K562 (cell line): ENCODE measurements around the gene DUSP5. TPM values are rescaled to one million over a fixed set of nuclear protein-coding genes. Genes with fewer than 3 reads are reported as not detected.
A peak's percentile ranks its signal among the peaks of the same experiment; 100 is the strongest.

Experiments
- ATF7 ChIP-seq: fragments of 450-650 bp; IDR thresholded peaks from 2 replicates; pipeline ENCODE4 v1.7.1; 2014; ENCODE audit warnings: mild to moderate bottlenecking, moderate library complexity
- BACH1 ChIP-seq: fragments of 200-800 bp; sonication (Bioruptor generic); IDR thresholded peaks from 2 replicates; pipeline ENCODE4 v1.6.1; 2016; ENCODE audit warnings: missing genetic modification characterization, missing compliant biosample characterization
- BCOR ChIP-seq: fragments of 450-650 bp; IDR thresholded peaks from 2 replicates; pipeline ENCODE4 v1.6.1; 2016
- CCNT2 ChIP-seq: IDR thresholded peaks from 2 replicates; pipeline ENCODE4 v1.6.1; 2011; ENCODE audit warnings: borderline replicate concordance, low read depth, mild to moderate bottlenecking, moderate library complexity, mixed read lengths, low read length; ENCODE audit not compliant: insufficient read length; ENCODE audit errors: extremely low read depth
- ELF4 ChIP-seq: fragments of 450-650 bp; formaldehyde crosslinking; IDR thresholded peaks from 2 replicates; pipeline ENCODE4 v1.4.0; 2022; ENCODE audit warnings: missing genetic modification characterization
- FOXJ3 ChIP-seq: sonication (generic); formaldehyde crosslinking; IDR thresholded peaks from 2 replicates; pipeline ENCODE4 v1.4.0; 2020; ENCODE audit warnings: mild to moderate bottlenecking, missing genetic modification reagents
- GATAD2A ChIP-seq: fragments of 450-650 bp; IDR thresholded peaks from 2 replicates; pipeline ENCODE4 v1.6.1; 2017
- HDAC2 ChIP-seq: fragments of 450-650 bp; IDR thresholded peaks from 2 replicates; pipeline ENCODE4 v1.6.1; 2016; ENCODE audit warnings: mild to moderate bottlenecking
- JUN ChIP-seq, 2 experiments: sonication (generic) in 1 of 2; formaldehyde crosslinking in 1 of 2; IDR thresholded peaks; 2 replicates each; pipeline versions ENCODE4 v1.6.1 to v1.8.0; 2012 to 2022; ENCODE audit warnings: borderline replicate concordance in 2 of 2, mild to moderate bottlenecking in 2 of 2, improper control_type of control experiment in 1 of 2, low read depth in 1 of 2, low read length in 1 of 2, missing genetic modification reagents in 1 of 2
- KDM1A ChIP-seq, 2 experiments: fragments of 450-650 bp; IDR thresholded peaks; 2 replicates each; pipeline ENCODE4 v1.6.1; 2016; ENCODE audit warnings: mild to moderate bottlenecking in 2 of 2
- MAFG ChIP-seq: fragments of 450-650 bp; conservative IDR thresholded peaks from 2 replicates; pipeline ENCODE4 v1.6.1; 2016; ENCODE audit warnings: missing genetic modification characterization, missing compliant biosample characterization
- MAFK ChIP-seq: IDR thresholded peaks from 2 replicates; pipeline ENCODE4 v1.6.1; 2011; ENCODE audit warnings: low read length, improper control_type of control experiment
- MEF2D ChIP-seq: conservative IDR thresholded peaks from 2 replicates; pipeline ENCODE4 v1.6.1; 2016; ENCODE audit warnings: low read depth, missing genetic modification characterization, missing compliant biosample characterization
- MXD1 ChIP-seq: fragments of 250-450 bp; sonication (Bioruptor Pico); IDR thresholded peaks from 2 replicates; pipeline ENCODE4 v1.8.0; 2021; ENCODE audit warnings: borderline replicate concordance, mild to moderate bottlenecking, moderate library complexity; ENCODE audit not compliant: poor library complexity, severe bottlenecking
- NR2F6 ChIP-seq: fragments of 450-650 bp; formaldehyde crosslinking; IDR thresholded peaks from 2 replicates; pipeline ENCODE4 v1.4.0; 2020; ENCODE audit warnings: mild to moderate bottlenecking
- NR3C1 ChIP-seq: sonication (generic); formaldehyde crosslinking; IDR thresholded peaks from 2 replicates; pipeline ENCODE4 v1.8.1; 2022; ENCODE audit warnings: missing genetic modification reagents
- RCOR1 ChIP-seq, 2 experiments: IDR thresholded peaks; 2 replicates each; pipeline ENCODE4 v1.6.1; 2012; ENCODE audit warnings: low read depth in 2 of 2, low read length in 2 of 2, borderline replicate concordance in 1 of 2, improper control_type of control experiment in 1 of 2
- RNF2 ChIP-seq: sonication (generic); IDR thresholded peaks from 2 replicates; pipeline ENCODE4 v1.6.1; 2016
- STAG1 ChIP-seq: sonication (generic); formaldehyde crosslinking; IDR thresholded peaks from 2 replicates; pipeline ENCODE4 v1.5.0; 2020; ENCODE audit warnings: missing genetic modification reagents, borderline replicate concordance
- TEAD1 ChIP-seq, 2 experiments: fragments of 450-650 bp in 1 of 2; sonication (generic) in 1 of 2; formaldehyde crosslinking; IDR thresholded peaks; 2 replicates each; pipeline versions ENCODE4 v1.4.0 to v1.8.0; 2020 to 2022; ENCODE audit warnings: mild to moderate bottlenecking in 2 of 2, missing genetic modification reagents in 1 of 2
- WHSC1 ChIP-seq: IDR thresholded peaks from one replicate; pipeline ENCODE4 v1.6.1; 2012; ENCODE audit warnings: low read length, control low read depth, inconsistent platforms
- ZEB2 ChIP-seq: fragments of 450-650 bp; IDR thresholded peaks from 2 replicates; pipeline ENCODE4 v1.6.1; 2016
- ZKSCAN8 ChIP-seq: fragments of 200-800 bp; sonication (Bioruptor generic); IDR thresholded peaks from 2 replicates; pipeline ENCODE4 v1.6.1; 2016; ENCODE audit warnings: missing genetic modification characterization, missing compliant biosample characterization
- polyA plus RNA-seq, 8 experiments: library from polyadenylated mRNA; depleted of rRNA in 4 of 8; stranded (reverse) in 5 of 8; unstranded in 3 of 8; fragments of >200 nt; fragmentation: Nextera tagmentation in 2 of 8; fragmentation: Illumina TruSeq in 1 of 8; extraction: Ambion mirVana in 2 of 8; extraction: Trizol in 1 of 8; gene quantifications; 2 replicates each; pipeline versions ENCODE4 v1.2.1 to v1.2.3, GENCODE V29; 2011 to 2014; ENCODE audit warnings: inconsistent platforms in 1 of 8, missing spikeins in 1 of 8
- total RNA-seq, 7 experiments: library from RNA; depleted of rRNA in 6 of 7; stranded (reverse); fragments of >200 nt in 6 of 7; fragmentation: Illumina TruSeq in 2 of 7; extraction: Trizol in 2 of 7; gene quantifications; 2 replicates each; pipeline versions ENCODE4 v1.2.1 to v1.2.3, GENCODE V29; 2011 to 2021; ENCODE audit warnings: low replicate concordance in 1 of 7
- TF ChIP-seq, protein P1 (sequence below): sonication (generic); formaldehyde crosslinking; IDR thresholded peaks from 2 replicates; pipeline ENCODE4 v1.8.1; 2022; ENCODE audit warnings: missing genetic modification reagents
- TF ChIP-seq, protein P2 (sequence below): fragments of 450-650 bp; formaldehyde crosslinking; IDR thresholded peaks from 2 replicates; pipeline ENCODE4 v1.4.0; 2020; ENCODE audit warnings: mild to moderate bottlenecking, moderate library complexity

The DUSP5 gene
- total and polyA plus RNA-seq, 9 of the 15 experiments (the other 6 are each of a cell fraction or from before 2014, with no cell fraction given): 0.49 to 3.4 (median 2.0) TPM

DNA sequence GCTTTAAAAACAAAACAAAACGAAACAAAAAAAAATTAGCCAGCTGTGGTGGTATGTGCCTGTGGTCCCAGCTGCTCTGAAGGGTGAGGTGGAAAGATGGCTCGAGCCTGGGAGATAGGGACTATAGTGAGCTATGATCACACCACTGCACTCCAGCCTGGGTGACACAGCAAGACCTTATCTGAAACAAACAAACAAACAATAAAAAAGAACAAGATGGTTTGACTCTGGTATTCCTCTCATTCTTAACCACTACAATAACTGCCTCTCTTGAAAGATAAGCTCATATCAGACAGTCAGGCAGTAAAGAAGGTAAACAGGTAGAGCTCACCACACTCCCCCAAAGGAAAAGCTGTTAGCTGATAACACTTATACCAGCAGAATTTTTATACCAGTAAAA lies 14.1 kb upstream of the DUSP5 start (continued):
- TF ChIP-seq RCOR1 (IDR thresholded peaks at IDR 0.05; ENCODE audit: borderline replicate concordance in 1 of 2, low read depth in 2 of 2, low read length in 2 of 2) (peak in 1 of 2 experiments; percentile 73; a peak in 2 of 4 replicates), FOXJ3 (no peak), TEAD1 (CRISPR knock-in tag; IDR thresholded peaks at IDR 0.05) (peak in 1 of 2 experiments; percentile 48; a peak in 1 of 4 replicates), MAFK (peak; percentile 70), CCNT2 (peak; percentile 45), MEF2D (tag) (0 out of 2 replicates have a peak, but pooled peaks have one; percentile 45), KDM1A (IDR thresholded peaks at IDR 0.05) (peak; percentile 73 to 81), ATF7 (peak; percentile 67), BACH1 (tag) (peak; percentile 59), BCOR (peak; percentile 74), RNF2 (no peak), NR3C1 (CRISPR knock-in tag) (no peak), HDAC2 (peak; percentile 84), NR2F6 (CRISPR knock-in tag) (no peak), ELF4 (CRISPR knock-in tag) (peak; percentile 72; the same call in 1 of the 2 replicates), MXD1 (CRISPR knock-in tag) (no peak), WHSC1 (no peak), JUN (IDR thresholded peaks at IDR 0.05; ENCODE audit: borderline replicate concordance, low read depth, low read length) (peak; percentile 15; the same call in 1 of the 2 replicates), JUN (CRISPR knock-in tag; IDR thresholded peaks at IDR 0.05; ENCODE audit: borderline replicate concordance) (no peak), GATAD2A (no peak), MAFG (tag) (peak; percentile 87), ZKSCAN8 (CRISPR knock-in tag) (peak; percentile 66; the same call in 1 of the 2 replicates), STAG1 (no peak), ZEB2 (peak; percentile 97)
- TF ChIP-seq, protein P1, sequence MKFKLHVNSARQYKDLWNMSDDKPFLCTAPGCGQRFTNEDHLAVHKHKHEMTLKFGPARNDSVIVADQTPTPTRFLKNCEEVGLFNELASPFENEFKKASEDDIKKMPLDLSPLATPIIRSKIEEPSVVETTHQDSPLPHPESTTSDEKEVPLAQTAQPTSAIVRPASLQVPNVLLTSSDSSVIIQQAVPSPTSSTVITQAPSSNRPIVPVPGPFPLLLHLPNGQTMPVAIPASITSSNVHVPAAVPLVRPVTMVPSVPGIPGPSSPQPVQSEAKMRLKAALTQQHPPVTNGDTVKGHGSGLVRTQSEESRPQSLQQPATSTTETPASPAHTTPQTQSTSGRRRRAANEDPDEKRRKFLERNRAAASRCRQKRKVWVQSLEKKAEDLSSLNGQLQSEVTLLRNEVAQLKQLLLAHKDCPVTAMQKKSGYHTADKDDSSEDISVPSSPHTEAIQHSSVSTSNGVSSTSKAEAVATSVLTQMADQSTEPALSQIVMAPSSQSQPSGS: no peak
- TF ChIP-seq, protein P2, sequence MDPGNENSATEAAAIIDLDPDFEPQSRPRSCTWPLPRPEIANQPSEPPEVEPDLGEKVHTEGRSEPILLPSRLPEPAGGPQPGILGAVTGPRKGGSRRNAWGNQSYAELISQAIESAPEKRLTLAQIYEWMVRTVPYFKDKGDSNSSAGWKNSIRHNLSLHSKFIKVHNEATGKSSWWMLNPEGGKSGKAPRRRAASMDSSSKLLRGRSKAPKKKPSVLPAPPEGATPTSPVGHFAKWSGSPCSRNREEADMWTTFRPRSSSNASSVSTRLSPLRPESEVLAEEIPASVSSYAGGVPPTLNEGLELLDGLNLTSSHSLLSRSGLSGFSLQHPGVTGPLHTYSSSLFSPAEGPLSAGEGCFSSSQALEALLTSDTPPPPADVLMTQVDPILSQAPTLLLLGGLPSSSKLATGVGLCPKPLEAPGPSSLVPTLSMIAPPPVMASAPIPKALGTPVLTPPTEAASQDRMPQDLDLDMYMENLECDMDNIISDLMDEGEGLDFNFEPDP: no peak
